ENCODE measurements around the gene HOOK2. TPM values are rescaled to one million over a fixed set of nuclear protein-coding genes. Genes with fewer than 3 reads are reported as not detected.
A peak's percentile ranks its signal among the peaks of the same experiment; 100 is the strongest.

Gene HOOK2
- total and polyA plus RNA-seq, 9 of the 15 experiments (the other 6 are each of a cell fraction or from before 2014, with no cell fraction given), result 1.3 to 17.2 (median 9.9) TPM

GRCh38 chr19:12789904-12790619 is 14.7 kb upstream of the HOOK2 start:
- CTCF ChIA-PET (ENCODE audit: low intra/inter-chr PET ratio), result no interaction called here
- TF ChIP-seq ATF6 (CRISPR knock-in tag; IDR thresholded peaks at IDR 0.05), result peak; percentile 66; the same call in 1 of the 2 replicates
- no peak for TF ChIP-seq ZNF146 (CRISPR knock-in tag; IDR thresholded peaks at IDR 0.05; ENCODE audit: unreplicated experiment)
- peak; percentile 96 for TF ChIP-seq CTBP1 (IDR thresholded peaks at IDR 0.05; ENCODE audit: borderline replicate concordance)
- TF ChIP-seq LCOR (CRISPR knock-in tag; IDR thresholded peaks at IDR 0.05), result peak; percentile 58; the same call in 1 of the 2 replicates
- TF ChIP-seq DACH1 (IDR thresholded peaks at IDR 0.05; ENCODE audit: partially characterized antibody), result peak; percentile 17
- TF ChIP-seq CREB1 (IDR thresholded peaks at IDR 0.05), result no peak
- TF ChIP-seq CREB1 (CRISPR knock-in tag; IDR thresholded peaks at IDR 0.05), result peak; percentile 68
- TF ChIP-seq KDM4B (IDR thresholded peaks at IDR 0.05; ENCODE audit: borderline replicate concordance in 2 of 2, low read depth in 1 of 2), result no peak; a peak in 1 of 4 replicates
- TF ChIP-seq CBFB (CRISPR knock-in tag; IDR thresholded peaks at IDR 0.05), result peak; percentile 47; the same call in 1 of the 2 replicates
- TF ChIP-seq POLR2H (tag; IDR thresholded peaks at IDR 0.05; ENCODE audit: low read depth), result peak; percentile 39; the same call in 1 of the 2 replicates
- TF ChIP-seq ARNT (IDR thresholded peaks at IDR 0.05), result no peak
- peak; percentile 55 for TF ChIP-seq RBBP5 (IDR thresholded peaks at IDR 0.05; ENCODE audit: borderline replicate concordance, insufficient read depth, low read length, poor library complexity, severe bottlenecking)
- peak; percentile 90 for TF ChIP-seq THAP7 (CRISPR knock-in tag; IDR thresholded peaks at IDR 0.05)
- peak; percentile 33; the same call in 1 of the 2 replicates for TF ChIP-seq ARID1B (IDR thresholded peaks at IDR 0.05)
- peak; percentile 52 for TF ChIP-seq FIP1L1 (IDR thresholded peaks at IDR 0.05; ENCODE audit: low read depth, low read length, poor library complexity, severe bottlenecking)
- no peak for TF ChIP-seq RNF219 (CRISPR knock-in tag; IDR thresholded peaks at IDR 0.05)
- peak; percentile 97 for TF ChIP-seq CEBPB (tag; IDR thresholded peaks at IDR 0.05)

More at GRCh38 chr19:12789904-12790619, 14.7 kb upstream of the HOOK2 start:
- Histone ChIP-seq H3K36me3 (ENCODE audit: control insufficient read depth, insufficient read depth, low read length) (no peaks in the 10 kb centered on the region), H3K4me2 (ENCODE audit: insufficient read depth, low read length) (peak overlapping the region; percentile 96), H3K9ac (ENCODE audit: insufficient read depth in 1 of 2, low read depth in 2 of 2, low read length in 2 of 2) (peak overlapping the region; percentile 60 to 87), H3K27ac (ENCODE audit: extremely low read depth, low read depth, low read length) (peak overlapping the region; percentile 89), H3K9me1 (ENCODE audit: control insufficient read depth, insufficient read depth, low read length) (no peaks in the 10 kb centered on the region), H2AFZ (ENCODE audit: low read depth, low read length) (peak overlapping the region; percentile 58), H3K4me1 (replicated peaks in 1 of 2; ENCODE audit: control insufficient read depth in 2 of 2, insufficient read depth in 2 of 2, low read length in 2 of 2) (peaks cover 46 to 82% of the 10 kb centered on the region in 2 experiments), H4K20me1 (replicated peaks; ENCODE audit: control insufficient read depth, insufficient read depth, low read length) (peaks cover 13% of the 10 kb centered on the region; the same call in 1 of the 2 replicates), H3K4me3 (peak overlapping the region; percentile 83), H3K27me3 (ENCODE audit: control insufficient read depth in 2 of 2, insufficient read depth in 2 of 2, low read length in 2 of 2) (no peaks in the 10 kb centered on the region), H3K9me3 (replicated peaks; ENCODE audit: control insufficient read depth, insufficient read depth, low read depth, low read length) (no peaks in the 10 kb centered on the region), H3K79me2 (ENCODE audit: control insufficient read depth, insufficient read depth, low read length) (peaks cover 36% of the 10 kb centered on the region)
- POLR2A ChIA-PET, result interaction anchor here (0.7 to 3.5 kb wide), 7 partner anchors 8 to 179 kb away, joined by 3 to 39 read pairs (median 4); partner anchors contain the start of genes BEST2, GCDH, ZNF490 and ZNF791
- BruUV-seq (replicated peaks), result no TSS peak
- 1% methylated on average over 48 of the region's 56 CpGs for WGBS (ENCODE audit: insufficient coverage, low coverage, missing lambda C conversion rate)
- ATAC-seq (peak; percentile 70), FAIRE-seq (peak; percentile 42), DNase-seq (ENCODE audit: extremely low read depth in 1 of 4, low spot score in 3 of 4) (peak; percentile 88 to 97 (median 92))
- intact Hi-C loops (cut with micrococcal nuclease) (loop anchor here (10.0 kb wide), 1 partner anchor 225 kb away; no protein-coding TSS in a partner anchor), in situ Hi-C loops (cut with MboI) (no loop called here)
